GM12878 (cell line): ENCODE measurements around the gene CCSER2. TPM values are rescaled to one million over a fixed set of nuclear protein-coding genes. Genes with fewer than 3 reads are reported as not detected.

Experiments
- ATAC-seq: fragments of 200-7000 bp; cut with Tn5 transposase; 3 replicates; pipeline ENCODE4 v1.9.1; 2020; ENCODE audit warnings: mild to moderate bottlenecking, moderate library complexity
- BruUV-seq: library from RNA; stranded (reverse); fragments of 400-500 nt; replicated peaks from 2 replicates; lab custom pipeline; 2021; lab: Mats Ljungman, UMichigan
- CTCF ChIA-PET: fragments of 300-600 bp; sonication (Branson Sonifier 250); formaldehyde crosslinking; extraction: SDS; loops from one replicate; lab custom pipeline; 2021; ENCODE audit warnings: inconsistent platforms; lab: Yijun Ruan, JAX
- POLR2A ChIA-PET: fragments of 350-600 bp; formaldehyde crosslinking; extraction: SDS; loops from one replicate; lab custom pipeline; 2021; ENCODE audit warnings: inconsistent platforms; lab: Charles Lee
- RAD21 ChIA-PET: fragments of 300-600 bp; sonication (Branson Sonifier 250); formaldehyde crosslinking; loops from one replicate; lab custom pipeline; 2023; ENCODE audit warnings: antibody characterized with exemption; ENCODE audit not compliant: unreplicated experiment; lab: Charles Lee
- SMC1A ChIA-PET: fragments of 300-600 bp; sonication (Branson Sonifier 250); formaldehyde crosslinking; loops from one replicate; lab custom pipeline; 2023; ENCODE audit not compliant: unreplicated experiment, uncharacterized antibody; lab: Charles Lee
- DNase-seq: peaks from one replicate; pipeline ENCODE4 v3.0.0-alpha.2; 2011; ENCODE audit warnings: low read depth, low spot score
- FAIRE-seq: peaks from 3 replicates; lab custom pipeline; 2011; peaks lifted over from hg19 to GRCh38; lab: Jason Lieb, UNC
- H2AFZ ChIP-seq: 2 replicates; pipeline ENCODE4 v1.6.0; 2011; ENCODE audit warnings: low read depth, low read length, control low read depth; ENCODE audit not compliant: control insufficient read depth
- H3K27ac ChIP-seq: 2 replicates; pipeline ENCODE4 v1.5.1; 2011; ENCODE audit warnings: control low read depth; ENCODE audit not compliant: control insufficient read depth, insufficient read depth
- H3K27me3 ChIP-seq, 2 experiments: replicated peaks in 1 of 2; 2 replicates each; pipeline versions ENCODE4 v1.6.0 to v1.6.1; 2011; ENCODE audit warnings: low read length in 1 of 2; ENCODE audit not compliant: control insufficient read depth in 2 of 2, insufficient read depth in 2 of 2
- H3K36me3 ChIP-seq, 2 experiments: 2 replicates each; pipeline ENCODE4 v1.5.1; 2011; ENCODE audit warnings: low read length in 1 of 2; ENCODE audit not compliant: control insufficient read depth in 2 of 2, insufficient read depth in 2 of 2
- H3K4me1 ChIP-seq: 2 replicates; pipeline ENCODE4 v1.6.1; 2011; ENCODE audit warnings: mild to moderate bottlenecking, low read length, moderate library complexity, mixed read lengths; ENCODE audit not compliant: control insufficient read depth, insufficient read depth
- H3K4me2 ChIP-seq: 2 replicates; pipeline ENCODE4 v1.6.0; 2011; ENCODE audit warnings: control low read depth; ENCODE audit not compliant: control insufficient read depth, insufficient read depth
- H3K4me3 ChIP-seq: fragments of 200-600 bp; sonication (generic); 2 replicates; pipeline ENCODE4 v1.5.1; 2016
- H3K79me2 ChIP-seq: 2 replicates; pipeline ENCODE4 v1.6.0; 2011; ENCODE audit warnings: low read length; ENCODE audit not compliant: control insufficient read depth, insufficient read depth
- H3K9ac ChIP-seq: 2 replicates; pipeline ENCODE4 v1.8.0; 2011; ENCODE audit warnings: low read length, control low read depth, mixed read lengths; ENCODE audit not compliant: control insufficient read depth, insufficient read depth
- H3K9me3 ChIP-seq: replicated peaks from 3 replicates; pipeline ENCODE4 v1.5.1; 2011; ENCODE audit warnings: mild to moderate bottlenecking, low read length; ENCODE audit not compliant: control insufficient read depth, insufficient read depth
- H4K20me1 ChIP-seq: 2 replicates; pipeline ENCODE4 v1.6.0; 2011; ENCODE audit not compliant: control insufficient read depth, insufficient read depth
- CEBPB ChIP-seq, 2 experiments: fragments of 150-350 bp in 1 of 2; IDR thresholded peaks; 2 replicates each; pipeline ENCODE4 v1.6.1; 2012 to 2014; ENCODE audit warnings: low read depth in 2 of 2, low read length in 2 of 2, borderline replicate concordance in 1 of 2, inconsistent platforms in 1 of 2
- HDAC2 ChIP-seq: fragments of 200-600 bp; sonication (generic); IDR thresholded peaks from 2 replicates; pipeline ENCODE4 v1.6.1; 2017
- IKZF1 ChIP-seq: fragments of 450-650 bp; conservative IDR thresholded peaks from 2 replicates; pipeline ENCODE4 v1.6.1; 2017; ENCODE audit warnings: antibody characterized with exemption, mild to moderate bottlenecking
- IKZF2 ChIP-seq, 2 experiments: fragments of 450-650 bp; IDR thresholded peaks; 2 replicates each; pipeline ENCODE4 v1.6.1; 2017; ENCODE audit warnings: mild to moderate bottlenecking in 2 of 2, moderate library complexity in 2 of 2
- YY1 ChIP-seq: IDR thresholded peaks from 2 replicates; pipeline ENCODE4 v1.6.1; 2011; ENCODE audit warnings: low read depth, mild to moderate bottlenecking, low read length
- WGBS: methylation state at CpG from one replicate; pipeline ENCODE4 v1.1.6; 2016; ENCODE audit warnings: low lambda C conversion rate; ENCODE audit not compliant: insufficient replicate concordance, insufficient coverage; ENCODE audit errors: missing lambda C conversion rate; 5-methylcytosine and 5-hydroxymethylcytosine counted together
- in situ Hi-C: fragments of 300-500 bp; cut with MboI; formaldehyde crosslinking; loops from 9 replicates; pipeline ENCODE4 v1.14.3; 2018; ENCODE audit warnings: mixed read lengths
- intact Hi-C: fragments of 100-400 bp; cut with micrococcal nuclease; formaldehyde crosslinking; loops from one replicate; pipeline ENCODE4 v1.14.2; 2022; ENCODE audit not compliant: unreplicated experiment
- polyA plus RNA-seq, 11 experiments: library from polyadenylated mRNA; depleted of rRNA in 4 of 11; unstranded in 6 of 11; stranded (reverse) in 5 of 11; fragments of >200 nt; fragmentation: Nextera tagmentation in 4 of 11; fragmentation: Illumina TruSeq in 1 of 11; extraction: Ambion mirVana in 4 of 11; extraction: Trizol in 1 of 11; gene quantifications; 1 replicate in 1 of 11; 2 replicates in 10 of 11; pipeline versions ENCODE4 v1.2.1 to v1.2.3, GENCODE V29; 2011 to 2016; ENCODE audit warnings: inconsistent platforms in 2 of 11, missing spikeins in 2 of 11, low read depth in 1 of 11
- total RNA-seq, 4 experiments: library from RNA; depleted of rRNA in 3 of 4; stranded (reverse); fragments of >200 nt in 3 of 4; fragmentation: Illumina TruSeq in 1 of 4; extraction: Trizol in 1 of 4; gene quantifications; 2 replicates each; pipeline versions ENCODE4 v1.2.1 to v1.2.3, GENCODE V29; 2013 to 2021
- TF ChIP-seq, protein P1 (sequence below), 3 experiments: IDR thresholded peaks in 2 of 3; conservative IDR thresholded peaks in 1 of 3; 2 replicates each; pipeline ENCODE4 v1.5.1; 2011; ENCODE audit warnings: low read depth in 3 of 3, low read length in 3 of 3, mild to moderate bottlenecking in 3 of 3, control low read depth in 2 of 3, moderate library complexity in 2 of 3, inconsistent platforms in 1 of 3, mixed read lengths in 1 of 3; ENCODE audit not compliant: control insufficient read depth in 2 of 3, insufficient read depth in 1 of 3; ENCODE audit errors: extremely low read depth in 1 of 3

Gene CCSER2
- total and polyA plus RNA-seq, 10 of the 15 experiments (the other 5 are each of a cell fraction or from before 2014, with no cell fraction given): 4.7 to 18.8 (median 13.2) TPM

DNA sequence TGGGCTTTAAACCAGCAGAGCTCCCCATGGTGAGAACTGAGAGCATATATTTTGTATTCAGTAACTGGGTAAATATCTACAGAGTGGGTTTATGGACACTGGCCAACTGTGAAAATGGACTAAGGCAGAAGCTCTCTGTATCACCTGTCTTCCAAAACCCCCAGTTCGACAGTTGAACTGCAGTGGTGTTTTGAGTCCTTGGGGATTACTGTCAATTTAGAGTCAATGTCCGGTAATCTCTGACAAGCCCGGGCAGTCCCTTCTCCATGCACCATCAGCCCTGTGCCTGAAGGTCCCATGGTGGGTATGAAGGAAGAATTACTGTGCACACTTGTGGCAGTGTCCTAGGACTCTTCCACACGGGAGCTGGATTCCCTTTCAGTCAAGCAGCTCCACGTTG lies 235.0 kb downstream of the CCSER2 start:
- intact Hi-C loops: no loop called here
- ChIA-PET POLR2A (no interaction called here), SMC1A (interaction anchor here (0.6 kb wide), 1 partner anchor 79 kb away, joined by 3 read pairs; no protein-coding TSS in a partner anchor), RAD21 (interaction anchor here (1.1 kb wide), 2 partner anchors 16 to 23 kb away, joined by 3 read pairs; no protein-coding TSS in a partner anchor), CTCF (interaction anchor here (0.5 kb wide), 2 partner anchors 364 to 1803 kb away, joined by 3 read pairs; no protein-coding TSS in a partner anchor)
- no peak overlapping the region for H3K4me2 ChIP-seq
- no peaks in the 10 kb centered on the region; a peak in 1 of 4 replicates for H3K27me3 ChIP-seq
- H3K4me1 ChIP-seq: peaks cover 3% of the 10 kb centered on the region; the same call in 1 of the 2 replicates
- DNase-seq: peak; percentile 23
- no peak for TF ChIP-seq CEBPB (IDR thresholded peaks at IDR 0.05; ENCODE audit: borderline replicate concordance in 1 of 2, low read depth in 2 of 2, low read length in 2 of 2)
- TF ChIP-seq IKZF1: peak; percentile 50
- WGBS: 0% methylated on average over 5 of the region's 5 CpGs
- no peak overlapping the region for H3K9ac ChIP-seq
- FAIRE-seq: no peak
- no peak overlapping the region for H3K27ac ChIP-seq
- H3K79me2 ChIP-seq: no peaks in the 10 kb centered on the region
- no peak overlapping the region; the same call in 1 of the 2 replicates for H2AFZ ChIP-seq
- no TSS peak for BruUV-seq
- in situ Hi-C loops: no loop called here
- ATAC-seq: peak; percentile 94
- no peaks in the 10 kb centered on the region for H3K9me3 ChIP-seq
- H3K4me3 ChIP-seq: no peak overlapping the region
- H3K36me3 ChIP-seq: no peaks in the 10 kb centered on the region
- H4K20me1 ChIP-seq: no peaks in the 10 kb centered on the region

DNA sequence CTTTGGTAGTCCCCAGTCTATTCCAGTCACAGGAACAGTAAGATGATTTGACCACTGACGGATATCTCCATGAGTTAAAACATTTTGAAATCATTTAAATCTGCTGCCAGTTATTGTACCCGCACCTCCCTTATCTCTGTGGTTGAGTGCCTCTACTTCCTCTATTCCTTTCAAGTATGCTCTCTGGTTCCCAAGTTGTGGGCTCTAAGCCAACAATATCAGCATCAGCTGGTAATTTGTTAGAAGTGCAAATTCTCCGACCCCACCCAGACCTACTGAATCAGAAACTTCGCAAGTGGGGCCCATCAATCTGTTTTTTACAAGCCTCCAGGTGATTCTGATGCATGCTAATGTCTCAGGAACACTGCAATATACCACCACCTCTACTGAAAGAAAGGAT lies 235.5 kb downstream of the CCSER2 start:
- POLR2A ChIA-PET: interaction anchor here (0.6 kb wide), 2 partner anchors 150 to 236 kb away, joined by 3 to 4 read pairs; no protein-coding TSS in a partner anchor

More for the DNA sequence above, 235.5 kb downstream of the CCSER2 start:
- no peak for FAIRE-seq
- ATAC-seq: peak; percentile 78
- RAD21 ChIA-PET: interaction anchor here (1.1 kb wide), 2 partner anchors 16 to 23 kb away, joined by 3 read pairs; no protein-coding TSS in a partner anchor
- H3K4me3 ChIP-seq: no peak overlapping the region
- 12% methylated on average over 4 of the region's 4 CpGs for WGBS
- H3K9me3 ChIP-seq: no peaks in the 10 kb centered on the region
- no peaks in the 10 kb centered on the region for H3K79me2 ChIP-seq
- no peak overlapping the region for H3K9ac ChIP-seq
- in situ Hi-C loops (no loop called here), intact Hi-C loops (no loop called here)
- no TSS peak for BruUV-seq
- no peak overlapping the region for H2AFZ ChIP-seq
- peaks cover 3% of the 10 kb centered on the region; the same call in 1 of the 2 replicates for H3K4me1 ChIP-seq
- H3K27me3 ChIP-seq: no peaks in the 10 kb centered on the region; a peak in 1 of 4 replicates
- no peaks in the 10 kb centered on the region for H3K36me3 ChIP-seq
- no peaks in the 10 kb centered on the region for H4K20me1 ChIP-seq
- CTCF ChIA-PET: interaction anchor here (0.5 kb wide), 1 partner anchor 364 kb away, joined by 3 read pairs; no protein-coding TSS in a partner anchor
- SMC1A ChIA-PET: no interaction called here
- peak; percentile 4 for DNase-seq
- no peak overlapping the region for H3K4me2 ChIP-seq
- no peak overlapping the region for H3K27ac ChIP-seq
- TF ChIP-seq IKZF2 (IDR thresholded peaks at IDR 0.05): no peak
- no peak for TF ChIP-seq HDAC2
- TF ChIP-seq YY1: no peak
- TF ChIP-seq, protein P1, sequence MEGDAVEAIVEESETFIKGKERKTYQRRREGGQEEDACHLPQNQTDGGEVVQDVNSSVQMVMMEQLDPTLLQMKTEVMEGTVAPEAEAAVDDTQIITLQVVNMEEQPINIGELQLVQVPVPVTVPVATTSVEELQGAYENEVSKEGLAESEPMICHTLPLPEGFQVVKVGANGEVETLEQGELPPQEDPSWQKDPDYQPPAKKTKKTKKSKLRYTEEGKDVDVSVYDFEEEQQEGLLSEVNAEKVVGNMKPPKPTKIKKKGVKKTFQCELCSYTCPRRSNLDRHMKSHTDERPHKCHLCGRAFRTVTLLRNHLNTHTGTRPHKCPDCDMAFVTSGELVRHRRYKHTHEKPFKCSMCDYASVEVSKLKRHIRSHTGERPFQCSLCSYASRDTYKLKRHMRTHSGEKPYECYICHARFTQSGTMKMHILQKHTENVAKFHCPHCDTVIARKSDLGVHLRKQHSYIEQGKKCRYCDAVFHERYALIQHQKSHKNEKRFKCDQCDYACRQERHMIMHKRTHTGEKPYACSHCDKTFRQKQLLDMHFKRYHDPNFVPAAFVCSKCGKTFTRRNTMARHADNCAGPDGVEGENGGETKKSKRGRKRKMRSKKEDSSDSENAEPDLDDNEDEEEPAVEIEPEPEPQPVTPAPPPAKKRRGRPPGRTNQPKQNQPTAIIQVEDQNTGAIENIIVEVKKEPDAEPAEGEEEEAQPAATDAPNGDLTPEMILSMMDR (IDR thresholded peaks at IDR 0.05 in 2 of 3, conservative IDR thresholded peaks at IDR 0.05 in 1 of 3; ENCODE audit: control insufficient read depth in 2 of 3, extremely low read depth in 1 of 3, insufficient read depth in 1 of 3, low read depth in 3 of 3, low read length in 3 of 3): no peak
